ENCODE results near the gene PRKACB.
A peak's percentile ranks its signal among the peaks of the same experiment; 100 is the strongest.

The PRKACB gene

DNA sequence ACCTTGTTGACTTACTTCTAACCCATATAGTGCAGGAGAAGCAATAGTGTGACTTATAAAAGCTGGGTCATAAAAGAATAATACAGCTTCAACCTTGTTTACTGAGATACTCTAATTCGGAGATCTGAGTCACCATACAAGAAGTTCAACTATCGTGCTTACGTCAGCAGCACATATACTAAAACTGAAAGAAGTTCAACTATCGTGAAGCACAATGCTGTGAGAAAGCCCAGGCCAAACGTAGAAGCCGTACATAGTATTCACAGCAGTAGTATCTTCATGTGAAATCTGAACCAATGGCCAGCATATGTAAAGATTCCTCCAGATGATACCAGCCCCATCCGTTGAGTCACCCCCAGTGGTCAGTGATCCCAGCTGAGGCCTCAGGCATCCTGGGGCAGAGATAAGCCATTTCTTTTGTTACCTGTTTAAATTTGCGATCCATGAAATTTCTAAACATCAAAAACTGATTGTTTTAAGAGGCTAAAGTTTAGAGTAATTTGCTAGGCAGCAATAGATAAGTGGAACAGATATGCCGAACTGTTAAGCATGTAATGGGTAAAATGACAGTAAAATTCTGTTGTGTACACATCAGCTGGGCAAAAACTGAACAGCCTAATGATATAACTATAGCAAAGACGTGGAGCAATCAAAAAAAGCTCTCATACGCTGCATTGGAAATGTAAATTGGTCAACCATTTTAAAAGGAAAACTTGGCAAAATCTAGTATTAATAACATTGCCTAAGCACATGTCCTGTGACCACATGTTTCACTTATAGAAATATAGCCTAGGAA lies 103.6 kb downstream of the PRKACB start:
- no peak overlapping the region for H3K4me3 ChIP-seq (ENCODE audit: control insufficient read depth, low read depth, low read length)
- peak; percentile 49 for DNase-seq (ENCODE audit: low read depth)
- TF ChIP-seq, protein P1, sequence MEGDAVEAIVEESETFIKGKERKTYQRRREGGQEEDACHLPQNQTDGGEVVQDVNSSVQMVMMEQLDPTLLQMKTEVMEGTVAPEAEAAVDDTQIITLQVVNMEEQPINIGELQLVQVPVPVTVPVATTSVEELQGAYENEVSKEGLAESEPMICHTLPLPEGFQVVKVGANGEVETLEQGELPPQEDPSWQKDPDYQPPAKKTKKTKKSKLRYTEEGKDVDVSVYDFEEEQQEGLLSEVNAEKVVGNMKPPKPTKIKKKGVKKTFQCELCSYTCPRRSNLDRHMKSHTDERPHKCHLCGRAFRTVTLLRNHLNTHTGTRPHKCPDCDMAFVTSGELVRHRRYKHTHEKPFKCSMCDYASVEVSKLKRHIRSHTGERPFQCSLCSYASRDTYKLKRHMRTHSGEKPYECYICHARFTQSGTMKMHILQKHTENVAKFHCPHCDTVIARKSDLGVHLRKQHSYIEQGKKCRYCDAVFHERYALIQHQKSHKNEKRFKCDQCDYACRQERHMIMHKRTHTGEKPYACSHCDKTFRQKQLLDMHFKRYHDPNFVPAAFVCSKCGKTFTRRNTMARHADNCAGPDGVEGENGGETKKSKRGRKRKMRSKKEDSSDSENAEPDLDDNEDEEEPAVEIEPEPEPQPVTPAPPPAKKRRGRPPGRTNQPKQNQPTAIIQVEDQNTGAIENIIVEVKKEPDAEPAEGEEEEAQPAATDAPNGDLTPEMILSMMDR (conservative IDR thresholded peaks at IDR 0.05; ENCODE audit: control insufficient read depth, insufficient read depth, low read depth, low read length): no peak

DNA sequence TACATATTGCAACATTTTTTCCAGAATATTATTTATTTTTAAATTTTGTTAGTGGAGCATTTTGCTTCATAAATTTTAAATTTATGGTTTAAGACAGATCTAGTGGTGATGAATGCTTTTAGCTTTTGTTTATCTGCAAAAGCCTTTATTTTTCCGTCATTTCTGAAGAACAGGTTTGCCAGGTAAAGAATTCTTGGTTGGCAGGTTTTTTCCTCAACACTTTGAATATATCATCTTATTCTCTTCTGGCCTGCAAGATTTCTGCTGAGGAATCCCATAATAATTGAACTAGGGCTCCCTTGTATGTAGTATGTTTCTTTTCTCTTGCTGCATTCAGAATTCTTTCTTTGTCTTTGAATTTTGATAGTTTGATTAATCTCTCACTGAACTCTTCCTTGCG lies 106.6 kb downstream of the PRKACB start:
- no peak for DNase-seq (ENCODE audit: low read depth)
- no peak overlapping the region for H3K4me3 ChIP-seq (ENCODE audit: control insufficient read depth, low read depth, low read length)
- TF ChIP-seq, protein P1 (conservative IDR thresholded peaks at IDR 0.05; ENCODE audit: control insufficient read depth, insufficient read depth, low read depth, low read length): no peak

DNA sequence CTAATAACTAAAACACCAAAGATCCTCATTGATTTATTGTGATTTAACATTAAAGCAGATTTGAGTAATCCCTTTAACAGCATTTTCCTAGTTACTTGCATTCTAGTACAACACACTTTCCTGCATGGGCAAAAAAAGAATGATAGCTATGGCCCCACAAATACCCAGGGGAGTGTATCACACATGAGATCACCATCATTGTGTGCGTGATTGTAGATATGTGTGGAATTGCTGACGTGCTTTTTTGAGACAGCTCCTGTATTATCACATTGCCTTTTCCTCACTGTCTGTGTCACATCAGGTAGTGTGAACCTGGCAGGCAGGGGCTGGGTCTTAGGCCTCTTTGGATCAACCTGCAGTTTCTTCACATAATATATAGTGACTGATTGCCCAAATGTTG lies 109.0 kb downstream of the PRKACB start:
- TF ChIP-seq, protein P1 (conservative IDR thresholded peaks at IDR 0.05; ENCODE audit: control insufficient read depth, insufficient read depth, low read depth, low read length): no peak
- DNase-seq (ENCODE audit: low read depth): peak; percentile 34
- no peak overlapping the region for H3K4me3 ChIP-seq (ENCODE audit: control insufficient read depth, low read depth, low read length)

DNA sequence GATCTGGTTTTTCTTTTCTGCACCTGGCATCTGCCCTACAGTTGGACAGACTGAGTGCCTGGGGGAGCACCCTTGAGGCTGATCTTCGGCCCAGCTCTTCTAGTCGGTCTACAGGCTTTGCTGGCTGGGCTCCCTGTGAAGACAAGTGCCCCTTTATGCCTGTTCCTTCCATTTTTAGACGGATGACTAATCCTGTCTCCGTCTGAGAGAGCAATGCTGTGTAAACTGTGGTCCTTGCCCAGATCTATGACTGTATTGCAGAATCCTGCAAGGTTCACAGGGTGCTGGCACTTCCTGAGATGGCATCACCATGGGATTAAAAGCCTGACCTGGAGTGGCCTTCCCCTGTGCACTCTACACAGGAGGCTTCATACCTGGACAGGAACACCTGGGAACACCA lies 109.8 kb downstream of the PRKACB start:
- DNase-seq (ENCODE audit: low read depth): peak; percentile 81
- no peak overlapping the region for H3K4me3 ChIP-seq (ENCODE audit: control insufficient read depth, low read depth, low read length)
- TF ChIP-seq, protein P1 (conservative IDR thresholded peaks at IDR 0.05; ENCODE audit: control insufficient read depth, insufficient read depth, low read depth, low read length): no peak

DNA sequence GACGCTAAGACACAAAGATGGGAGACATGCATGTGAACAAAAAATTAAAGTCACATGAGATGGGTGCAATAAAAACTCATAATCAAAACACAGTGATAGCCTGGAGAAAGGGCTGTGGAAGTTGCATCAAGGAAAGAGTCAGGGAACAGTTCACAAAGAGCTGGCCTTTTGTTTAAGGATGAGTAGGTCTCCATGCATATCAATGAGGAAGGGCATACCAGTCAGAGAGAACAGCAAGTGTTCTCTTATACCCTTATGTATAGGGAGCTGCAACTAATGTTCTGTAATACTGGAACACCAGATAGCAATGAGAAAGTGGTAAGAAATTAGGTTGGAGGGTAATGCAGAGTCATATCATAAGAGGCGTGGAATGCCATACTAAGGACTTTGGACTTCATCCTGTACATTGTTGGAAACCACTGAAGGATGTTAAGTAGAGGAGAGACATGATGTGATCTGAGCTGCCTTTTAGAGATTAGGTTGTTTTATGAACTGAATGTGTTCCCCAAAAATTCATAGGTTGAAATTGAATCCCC lies 110.7 kb downstream of the PRKACB start:
- H3K4me3 ChIP-seq (ENCODE audit: control insufficient read depth, low read depth, low read length): no peak overlapping the region
- DNase-seq (ENCODE audit: low read depth): no peak
- TF ChIP-seq, protein P1 (conservative IDR thresholded peaks at IDR 0.05; ENCODE audit: control insufficient read depth, insufficient read depth, low read depth, low read length): no peak

DNA sequence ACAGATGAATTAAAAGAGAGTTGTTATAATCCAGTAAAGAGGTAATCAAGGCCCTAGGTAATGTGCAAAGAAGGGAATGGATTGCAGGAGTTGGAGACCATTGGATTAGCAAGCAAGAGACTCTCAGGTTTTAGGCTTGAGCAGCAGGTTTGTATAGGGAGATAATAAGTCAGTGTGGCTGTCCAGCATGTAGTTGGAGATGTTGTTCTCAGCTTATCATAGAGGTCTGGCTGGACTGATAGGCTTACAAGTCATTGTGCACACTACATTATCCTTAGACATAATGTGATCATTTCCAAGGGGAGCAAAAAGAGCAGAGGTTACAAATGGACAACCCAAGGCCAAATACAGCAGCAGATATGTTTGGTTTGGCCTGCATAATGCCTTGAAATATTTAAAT lies 111.5 kb downstream of the PRKACB start:
- DNase-seq (ENCODE audit: low read depth): no peak
- TF ChIP-seq, protein P1 (conservative IDR thresholded peaks at IDR 0.05; ENCODE audit: control insufficient read depth, insufficient read depth, low read depth, low read length): no peak
- H3K4me3 ChIP-seq (ENCODE audit: control insufficient read depth, low read depth, low read length): no peak overlapping the region
